ENCODE results near the gene MARF1. TPM values are rescaled to one million over a fixed set of nuclear protein-coding genes. Genes with fewer than 3 reads are reported as not detected.
A peak's percentile ranks its signal among the peaks of the same experiment; 100 is the strongest.

Gene MARF1
- total and polyA plus RNA-seq, 9 of the 15 experiments (the other 6 are each of a cell fraction or from before 2014, with no cell fraction given): 4.7 to 33.2 (median 11.7) TPM

- TF ChIP-seq BRD9 (IDR thresholded peaks at IDR 0.05; ENCODE audit: low read depth, partially characterized antibody) (peak; percentile 56), TCF7L2 (IDR thresholded peaks at IDR 0.05; ENCODE audit: low read depth, low read length) (no peak), ZNF184 (CRISPR knock-in tag; IDR thresholded peaks at IDR 0.05) (no peak), ILF3 (IDR thresholded peaks at IDR 0.05; ENCODE audit: borderline replicate concordance) (no peak), TAF9B (IDR thresholded peaks at IDR 0.05; ENCODE audit: partially characterized antibody) (no peak), GATAD2A (IDR thresholded peaks at IDR 0.05) (no peak), HNRNPK (IDR thresholded peaks at IDR 0.05; ENCODE audit: low read depth, low read length, poor library complexity, severe bottlenecking) (no peak), ZNF174 (CRISPR knock-in tag; IDR thresholded peaks at IDR 0.05) (no peak), RFX5 (IDR thresholded peaks at IDR 0.05; ENCODE audit: low read depth, low read length) (no peak), RAD21 (CRISPR knock-in tag; conservative IDR thresholded peaks at IDR 0.05 in 1 of 2, IDR thresholded peaks at IDR 0.05 in 1 of 2) (no peak), HMG20A (CRISPR knock-in tag; conservative IDR thresholded peaks at IDR 0.05) (no peak), RHOXF2B (CRISPR knock-in tag; conservative IDR thresholded peaks at IDR 0.05) (no peak), SUPT5H (IDR thresholded peaks at IDR 0.05) (0 out of 2 replicates have a peak, but pooled peaks have one; percentile 57), ZHX1 (conservative IDR thresholded peaks at IDR 0.05; ENCODE audit: low read length) (no peak), MXI1 (IDR thresholded peaks at IDR 0.05; ENCODE audit: low read depth, low read length) (no peak), TAF7 (tag; IDR thresholded peaks at IDR 0.05) (no peak), PRDM10 (IDR thresholded peaks at IDR 0.05; ENCODE audit: partially characterized antibody) (no peak), BCOR (IDR thresholded peaks at IDR 0.05) (peak; percentile 99)
- TF ChIP-seq, protein P1, sequence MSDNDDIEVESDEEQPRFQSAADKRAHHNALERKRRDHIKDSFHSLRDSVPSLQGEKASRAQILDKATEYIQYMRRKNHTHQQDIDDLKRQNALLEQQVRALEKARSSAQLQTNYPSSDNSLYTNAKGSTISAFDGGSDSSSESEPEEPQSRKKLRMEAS (CRISPR knock-in tag; IDR thresholded peaks at IDR 0.05): 0 out of 2 replicates have a peak, but pooled peaks have one; percentile 6
- TF ChIP-seq, protein P2, sequence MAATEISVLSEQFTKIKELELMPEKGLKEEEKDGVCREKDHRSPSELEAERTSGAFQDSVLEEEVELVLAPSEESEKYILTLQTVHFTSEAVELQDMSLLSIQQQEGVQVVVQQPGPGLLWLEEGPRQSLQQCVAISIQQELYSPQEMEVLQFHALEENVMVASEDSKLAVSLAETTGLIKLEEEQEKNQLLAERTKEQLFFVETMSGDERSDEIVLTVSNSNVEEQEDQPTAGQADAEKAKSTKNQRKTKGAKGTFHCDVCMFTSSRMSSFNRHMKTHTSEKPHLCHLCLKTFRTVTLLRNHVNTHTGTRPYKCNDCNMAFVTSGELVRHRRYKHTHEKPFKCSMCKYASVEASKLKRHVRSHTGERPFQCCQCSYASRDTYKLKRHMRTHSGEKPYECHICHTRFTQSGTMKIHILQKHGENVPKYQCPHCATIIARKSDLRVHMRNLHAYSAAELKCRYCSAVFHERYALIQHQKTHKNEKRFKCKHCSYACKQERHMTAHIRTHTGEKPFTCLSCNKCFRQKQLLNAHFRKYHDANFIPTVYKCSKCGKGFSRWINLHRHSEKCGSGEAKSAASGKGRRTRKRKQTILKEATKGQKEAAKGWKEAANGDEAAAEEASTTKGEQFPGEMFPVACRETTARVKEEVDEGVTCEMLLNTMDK (IDR thresholded peaks at IDR 0.05; ENCODE audit: borderline replicate concordance, insufficient read depth, low read depth, low read length, poor library complexity, severe bottlenecking): no peak
Measured at GRCh38 chr16:15641753-15642556, 999 bp downstream of the MARF1 start (continued).
